Measurements from ENCODE around the gene BICC1.

BICC1 gene

DNA sequence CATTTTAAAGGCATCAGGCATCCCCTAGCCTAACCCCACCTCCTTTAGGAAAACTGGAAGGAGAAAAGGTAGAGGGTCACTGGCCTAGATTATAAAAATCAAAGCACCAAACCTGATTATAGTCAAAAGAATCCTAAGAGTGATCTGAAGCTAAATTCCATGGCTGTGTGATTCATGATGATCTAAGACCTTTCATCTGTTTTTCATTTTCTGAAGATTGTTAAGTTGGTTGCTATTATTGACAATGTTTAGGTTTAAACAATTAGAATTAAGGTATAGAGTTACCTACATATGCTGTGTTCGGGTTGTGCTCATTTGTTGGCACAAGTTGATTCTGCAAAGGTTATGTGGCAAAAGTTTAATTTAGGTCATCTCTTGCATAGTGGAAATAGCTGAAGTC is 148.7 kb downstream of the BICC1 start:
- no peak for DNase-seq (ENCODE audit: low read depth)

DNA sequence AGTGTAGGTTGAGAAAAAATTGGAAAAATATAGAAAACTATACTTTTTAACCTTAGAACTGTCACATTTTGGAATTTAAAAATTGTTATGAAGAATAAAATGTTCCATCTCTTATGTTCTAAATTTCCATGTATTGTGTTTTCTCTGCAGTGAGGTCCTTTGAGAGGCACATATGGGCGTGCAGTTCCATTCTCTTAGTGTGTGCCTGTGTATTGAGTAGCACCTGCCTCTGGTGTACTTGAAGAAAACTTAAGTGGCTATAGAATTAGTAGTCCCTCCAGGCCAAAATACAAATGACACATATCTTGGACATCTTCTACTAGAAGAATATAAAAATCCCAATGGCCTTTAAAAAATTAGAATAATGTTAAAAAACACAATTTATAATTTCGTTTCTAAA is 149.2 kb downstream of the BICC1 start:
- H3K4me3 ChIP-seq (ENCODE audit: low read depth, low read length): no peak overlapping the region
- TF ChIP-seq, protein P1, sequence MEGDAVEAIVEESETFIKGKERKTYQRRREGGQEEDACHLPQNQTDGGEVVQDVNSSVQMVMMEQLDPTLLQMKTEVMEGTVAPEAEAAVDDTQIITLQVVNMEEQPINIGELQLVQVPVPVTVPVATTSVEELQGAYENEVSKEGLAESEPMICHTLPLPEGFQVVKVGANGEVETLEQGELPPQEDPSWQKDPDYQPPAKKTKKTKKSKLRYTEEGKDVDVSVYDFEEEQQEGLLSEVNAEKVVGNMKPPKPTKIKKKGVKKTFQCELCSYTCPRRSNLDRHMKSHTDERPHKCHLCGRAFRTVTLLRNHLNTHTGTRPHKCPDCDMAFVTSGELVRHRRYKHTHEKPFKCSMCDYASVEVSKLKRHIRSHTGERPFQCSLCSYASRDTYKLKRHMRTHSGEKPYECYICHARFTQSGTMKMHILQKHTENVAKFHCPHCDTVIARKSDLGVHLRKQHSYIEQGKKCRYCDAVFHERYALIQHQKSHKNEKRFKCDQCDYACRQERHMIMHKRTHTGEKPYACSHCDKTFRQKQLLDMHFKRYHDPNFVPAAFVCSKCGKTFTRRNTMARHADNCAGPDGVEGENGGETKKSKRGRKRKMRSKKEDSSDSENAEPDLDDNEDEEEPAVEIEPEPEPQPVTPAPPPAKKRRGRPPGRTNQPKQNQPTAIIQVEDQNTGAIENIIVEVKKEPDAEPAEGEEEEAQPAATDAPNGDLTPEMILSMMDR (IDR thresholded peaks at IDR 0.05; ENCODE audit: low read depth, low read length, missing control alignments): no peak
- in situ Hi-C loops (cut with HindIII; ENCODE audit: low sequenced_read_pairs): no loop called here
- DNase-seq (ENCODE audit: low read depth): no peak

More for the DNA sequence above, 148.7 kb downstream of the BICC1 start:
- H3K4me3 ChIP-seq (ENCODE audit: low read depth, low read length): no peak overlapping the region
- in situ Hi-C loops (cut with HindIII; ENCODE audit: low sequenced_read_pairs): no loop called here
- TF ChIP-seq, protein P1 (IDR thresholded peaks at IDR 0.05; ENCODE audit: low read depth, low read length, missing control alignments): no peak

DNA sequence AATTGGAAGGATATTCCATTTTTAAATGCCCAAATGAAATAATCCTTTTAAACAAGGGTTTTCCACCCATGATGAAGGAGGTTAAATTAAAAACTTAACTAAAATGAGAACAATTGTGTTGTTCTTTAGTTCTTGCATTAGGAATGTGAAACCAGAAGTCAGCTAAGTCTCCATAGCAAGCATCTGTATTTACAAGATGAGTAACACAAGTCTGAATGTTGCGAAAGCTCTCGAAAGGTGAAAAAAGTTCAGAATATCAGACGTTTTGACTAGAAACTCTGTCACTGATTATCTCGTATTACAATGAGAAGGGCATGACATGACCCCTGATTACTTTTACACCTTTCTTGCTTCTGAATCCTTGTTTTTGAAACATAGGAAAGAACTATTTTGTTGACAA is 149.6 kb downstream of the BICC1 start:
- in situ Hi-C loops (cut with HindIII; ENCODE audit: low sequenced_read_pairs): no loop called here

DNA sequence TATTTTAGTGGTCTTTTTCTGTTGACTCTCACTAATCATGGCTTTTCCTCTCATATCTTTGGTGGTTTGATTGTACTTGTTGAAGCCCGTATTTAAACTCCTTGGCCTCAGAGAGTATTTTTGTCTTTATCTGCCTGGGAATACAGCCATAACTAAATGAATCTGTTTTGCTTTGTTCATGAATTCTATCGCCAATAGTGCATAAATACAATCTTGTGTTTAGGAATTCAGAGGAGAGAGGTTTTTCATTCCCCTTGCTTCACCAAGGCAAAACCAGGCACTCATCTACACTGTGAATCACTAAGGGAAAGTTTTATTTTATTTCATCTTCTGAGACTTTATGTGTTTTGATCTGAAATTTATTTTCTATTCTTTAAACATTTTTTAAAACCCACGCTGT is 152.7 kb downstream of the BICC1 start:
- DNase-seq (ENCODE audit: low read depth): no peak
- TF ChIP-seq, protein P1 (IDR thresholded peaks at IDR 0.05; ENCODE audit: low read depth, low read length, missing control alignments): no peak
- in situ Hi-C loops (cut with HindIII; ENCODE audit: low sequenced_read_pairs): no loop called here
- no peak overlapping the region for H3K4me3 ChIP-seq (ENCODE audit: low read depth, low read length)

More for the DNA sequence above, 149.6 kb downstream of the BICC1 start:
- TF ChIP-seq, protein P1 (IDR thresholded peaks at IDR 0.05; ENCODE audit: low read depth, low read length, missing control alignments): no peak
- no peak overlapping the region for H3K4me3 ChIP-seq (ENCODE audit: low read depth, low read length)
- peak; percentile 59 for DNase-seq (ENCODE audit: low read depth)

DNA sequence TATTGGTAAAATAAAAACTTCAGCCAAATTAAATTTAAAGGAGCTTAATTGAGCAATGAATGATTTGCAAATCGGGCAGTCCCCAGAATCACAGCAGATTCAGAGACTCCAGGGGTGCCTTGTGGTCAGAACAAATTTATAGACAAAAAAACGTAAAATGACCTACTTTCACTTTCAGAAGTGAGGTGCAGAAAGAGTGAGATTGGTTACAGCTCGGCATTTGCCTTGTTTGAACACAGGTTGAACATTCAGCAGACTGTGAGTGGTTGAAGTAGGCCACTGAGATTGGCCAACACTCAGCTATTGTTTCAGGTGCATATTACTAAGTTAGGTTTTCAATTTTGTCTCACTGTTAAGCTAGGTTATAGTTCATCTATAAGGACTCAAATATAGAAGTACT is 153.4 kb downstream of the BICC1 start:
- no peak overlapping the region for H3K4me3 ChIP-seq (ENCODE audit: low read depth, low read length)
- no peak for DNase-seq (ENCODE audit: low read depth)
- in situ Hi-C loops (cut with HindIII; ENCODE audit: low sequenced_read_pairs): no loop called here
- TF ChIP-seq, protein P1 (IDR thresholded peaks at IDR 0.05; ENCODE audit: low read depth, low read length, missing control alignments): no peak

DNA sequence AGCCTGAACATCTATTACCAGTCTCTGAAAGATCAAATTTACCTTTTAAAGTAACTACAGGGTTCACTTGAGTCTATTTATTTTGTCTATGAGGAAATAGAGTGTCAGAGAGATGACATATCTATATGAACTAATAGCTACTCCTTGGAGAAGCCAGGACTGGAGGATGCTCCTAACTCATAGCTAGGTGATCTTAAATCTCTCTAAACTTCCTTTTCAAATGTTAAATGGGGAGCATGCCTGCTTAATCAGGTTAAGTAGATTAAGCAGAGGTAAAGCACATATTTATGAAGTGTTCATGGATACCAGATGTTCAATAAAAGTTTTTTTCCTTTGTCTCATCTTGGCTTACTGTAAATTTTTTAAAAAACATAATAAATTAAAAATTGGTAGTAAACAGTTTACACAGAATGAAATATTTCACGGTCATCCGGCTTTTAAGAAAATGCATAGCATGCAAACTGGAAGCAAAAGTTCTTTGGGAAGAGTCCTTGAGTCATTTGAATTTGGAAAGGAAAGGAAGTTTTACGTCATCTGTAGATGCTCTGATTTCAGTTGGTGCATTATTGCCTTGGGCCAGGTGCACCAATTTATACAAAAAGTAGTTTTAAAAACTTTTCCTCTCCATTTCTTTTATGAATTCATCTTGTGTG is 155.1 kb downstream of the BICC1 start:
- no peak for DNase-seq (ENCODE audit: low read depth)
- in situ Hi-C loops (cut with HindIII; ENCODE audit: low sequenced_read_pairs): no loop called here
- H3K4me3 ChIP-seq (ENCODE audit: low read depth, low read length): no peak overlapping the region
- TF ChIP-seq, protein P1 (IDR thresholded peaks at IDR 0.05; ENCODE audit: low read depth, low read length, missing control alignments): no peak

Data from astrocyte of the cerebellum (primary cell).